ENCODE results near the gene ERBB4.

ERBB4 gene

DNA sequence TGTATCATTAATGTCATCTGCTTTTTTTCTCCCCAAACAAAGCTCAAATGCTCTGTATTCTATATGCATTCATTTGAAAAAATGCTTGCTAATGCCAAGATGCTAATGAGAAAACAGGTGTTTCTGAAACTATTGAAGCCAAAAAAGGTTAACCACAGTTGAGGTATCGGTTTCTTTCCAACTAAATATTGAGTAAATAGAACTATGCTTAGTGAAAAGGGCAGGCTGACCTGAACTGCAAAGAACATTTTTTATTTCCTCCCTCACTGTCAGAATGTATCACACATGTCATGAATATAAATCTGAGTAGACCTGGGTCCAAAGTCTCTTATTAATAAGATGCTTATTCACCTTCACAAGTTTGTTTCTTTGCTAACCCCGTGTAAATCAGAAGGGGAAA, 1115.6 kb downstream of the ERBB4 start:
- DNase-seq (ENCODE audit: low read depth in 3 of 3): no peak

GRCh38 chr2:211417544-211417943, 1121.1 kb downstream of the ERBB4 start:
- no peak for DNase-seq (ENCODE audit: low read depth in 3 of 3)

- no peak for DNase-seq (ENCODE audit: low read depth in 3 of 3)
Measured at GRCh38 chr2:211416373-211416772, 1122.2 kb downstream of the ERBB4 start.

GRCh38 chr2:211413746-211414145, 1124.9 kb downstream of the ERBB4 start:
- DNase-seq (ENCODE audit: low read depth in 3 of 3): no peak

DNA sequence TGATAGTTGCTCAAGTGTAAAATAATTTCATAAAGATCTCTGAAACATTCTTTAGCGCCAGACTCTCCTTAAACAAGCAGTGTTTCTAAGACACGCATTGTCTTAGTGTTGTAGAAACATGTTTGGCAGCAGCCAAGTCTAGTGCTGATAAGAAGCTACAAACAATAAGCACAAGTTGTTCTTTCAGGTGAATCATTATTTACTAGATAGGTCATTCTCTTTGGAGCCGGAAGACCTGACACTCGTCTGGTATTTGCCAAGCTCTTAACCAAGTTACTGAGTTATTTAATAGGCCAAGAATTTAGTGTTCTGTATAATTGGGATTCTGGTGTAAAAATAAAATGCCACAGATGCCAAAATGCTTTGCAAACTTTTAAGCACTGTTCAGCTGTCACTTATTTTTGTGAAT, 1130.1 kb downstream of the ERBB4 start:
- no peak for DNase-seq (ENCODE audit: low read depth in 3 of 3)

GRCh38 chr2:211407076-211407475, 1131.5 kb downstream of the ERBB4 start:
- no peak for DNase-seq (ENCODE audit: low read depth in 3 of 3)

- DNase-seq (ENCODE audit: low read depth in 3 of 3): no peak
Measured at GRCh38 chr2:211405036-211405435, 1133.6 kb downstream of the ERBB4 start.

DNA sequence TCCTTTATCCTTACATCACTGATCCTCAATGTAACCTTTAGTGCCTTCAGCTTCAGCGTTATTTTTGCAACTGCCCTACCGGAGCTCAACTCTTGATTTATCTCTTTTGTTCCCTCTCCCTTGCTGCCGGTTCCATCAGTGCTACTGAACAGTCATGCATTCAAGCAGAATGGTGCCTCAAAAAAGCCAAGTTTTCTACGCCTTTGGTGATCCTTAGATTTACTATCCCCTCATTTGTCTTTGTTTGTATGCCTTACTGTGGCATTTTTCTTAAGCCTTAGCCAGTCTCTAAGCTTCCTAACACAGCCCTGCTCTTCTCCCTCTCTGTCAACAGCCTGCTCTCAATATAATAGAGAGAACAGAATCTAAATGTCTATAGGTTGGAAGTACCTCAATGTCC, 1134.5 kb downstream of the ERBB4 start:
- no peak for DNase-seq (ENCODE audit: low read depth in 3 of 3)

GRCh38 chr2:211401328-211401727, 1137.3 kb downstream of the ERBB4 start:
- DNase-seq (ENCODE audit: low read depth in 3 of 3): no peak

GRCh38 chr2:211397764-211398163, 1140.8 kb downstream of the ERBB4 start:
- DNase-seq (ENCODE audit: low read depth in 3 of 3): no peak

GRCh38 chr2:211396815-211397214, 1141.8 kb downstream of the ERBB4 start:
- no peak for DNase-seq (ENCODE audit: low read depth in 3 of 3)

- DNase-seq (ENCODE audit: low read depth in 3 of 3): no peak
Measured at GRCh38 chr2:211391189-211391567, 1147.4 kb downstream of the ERBB4 start.

DNA sequence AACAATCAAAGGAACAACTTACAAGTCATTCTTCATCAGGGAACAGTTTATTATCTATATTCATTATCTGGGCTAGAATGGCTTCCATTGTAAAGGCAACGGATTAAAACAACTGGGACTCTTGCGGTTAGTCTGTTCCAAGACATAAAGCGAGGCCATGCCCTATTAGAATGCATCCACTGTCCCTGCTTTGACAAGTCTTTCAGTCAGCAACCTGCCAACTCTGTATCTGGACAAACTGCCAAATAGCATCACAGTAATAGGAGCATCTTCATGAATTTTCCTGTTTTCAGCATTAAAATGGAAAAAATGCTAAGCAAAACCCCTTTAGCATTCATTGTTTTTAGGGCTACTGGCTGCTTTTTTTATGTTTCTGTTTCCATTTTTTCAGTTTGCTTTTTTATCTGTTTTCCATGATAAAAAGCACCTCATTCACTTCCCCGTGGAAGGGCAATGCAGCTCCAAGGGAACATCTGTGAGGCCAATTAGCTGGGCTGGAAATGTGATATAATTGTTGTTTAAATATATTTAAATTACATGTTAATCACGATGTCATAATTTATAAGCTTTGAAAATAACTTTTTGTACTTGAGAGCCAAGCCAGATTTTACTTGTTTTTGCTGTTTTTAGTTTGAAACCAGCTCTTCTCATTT, 1147.9 kb downstream of the ERBB4 start:
- DNase-seq (ENCODE audit: low read depth in 3 of 3): no peak

DNA sequence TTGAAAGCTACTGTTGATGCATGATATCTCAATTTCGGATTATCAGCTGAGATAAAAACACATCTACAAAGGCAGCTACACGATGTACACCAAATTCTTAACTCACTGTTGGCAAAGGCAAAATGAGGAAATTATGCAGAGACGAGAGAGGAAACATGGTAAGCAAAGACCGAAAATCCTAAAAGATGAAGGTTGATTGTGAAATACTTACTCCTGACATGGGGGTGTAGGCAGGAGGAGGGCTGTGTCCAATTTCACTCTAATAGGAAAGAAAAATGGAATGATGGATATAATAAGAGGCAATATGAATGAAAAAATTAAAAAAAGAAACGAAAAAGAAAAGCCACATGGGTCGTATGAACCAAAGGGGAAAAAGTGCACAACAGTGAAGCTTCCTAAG, 1150.9 kb downstream of the ERBB4 start:
- no peak for DNase-seq (ENCODE audit: low read depth in 3 of 3)

DNA sequence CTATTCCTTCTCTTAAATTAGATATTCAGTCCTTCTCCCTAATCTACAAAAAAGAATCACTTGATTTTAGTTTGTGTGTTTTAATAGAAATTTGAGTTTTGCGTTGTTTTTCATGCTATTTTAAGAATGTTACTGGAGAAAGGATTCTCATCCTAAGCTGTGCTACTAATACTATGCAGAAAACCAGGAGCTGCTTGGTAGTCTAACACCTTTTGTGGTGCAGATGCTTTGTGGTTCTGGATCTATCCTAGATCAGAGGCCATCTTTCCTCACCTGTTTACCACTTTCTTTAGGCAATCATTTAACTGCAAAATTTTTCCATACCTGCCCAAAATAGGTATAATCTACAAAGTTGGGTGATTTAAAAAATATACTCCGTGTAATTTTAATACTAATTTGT, 1158.6 kb downstream of the ERBB4 start:
- no peak for DNase-seq (ENCODE audit: low read depth in 3 of 3)

GRCh38 chr2:211376410-211376809, 1162.2 kb downstream of the ERBB4 start:
- no peak for DNase-seq (ENCODE audit: low read depth in 3 of 3)

GRCh38 chr2:211373203-211373602, 1165.4 kb downstream of the ERBB4 start:
- DNase-seq (ENCODE audit: low read depth in 3 of 3): no peak

DNA sequence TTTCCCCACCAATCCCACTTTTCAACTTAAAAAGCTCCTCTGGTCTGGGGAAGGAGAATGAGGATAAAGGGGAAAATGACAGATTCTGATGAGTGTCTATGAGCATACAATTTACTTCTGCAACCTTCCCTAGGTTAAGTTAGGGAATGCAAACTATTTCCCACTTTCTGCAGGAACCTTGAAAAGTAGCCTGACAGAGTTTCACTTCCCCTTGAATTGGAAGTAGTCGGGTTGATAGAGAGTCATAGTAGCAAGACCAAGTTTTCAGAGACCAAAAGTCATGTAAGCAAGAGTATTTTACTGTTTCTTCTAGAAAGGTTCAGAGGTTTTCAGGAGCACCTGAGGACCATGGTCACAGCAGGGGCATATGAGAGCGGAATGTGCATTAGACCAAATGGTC, 1167.1 kb downstream of the ERBB4 start:
- DNase-seq (ENCODE audit: low read depth in 3 of 3): no peak

DNA sequence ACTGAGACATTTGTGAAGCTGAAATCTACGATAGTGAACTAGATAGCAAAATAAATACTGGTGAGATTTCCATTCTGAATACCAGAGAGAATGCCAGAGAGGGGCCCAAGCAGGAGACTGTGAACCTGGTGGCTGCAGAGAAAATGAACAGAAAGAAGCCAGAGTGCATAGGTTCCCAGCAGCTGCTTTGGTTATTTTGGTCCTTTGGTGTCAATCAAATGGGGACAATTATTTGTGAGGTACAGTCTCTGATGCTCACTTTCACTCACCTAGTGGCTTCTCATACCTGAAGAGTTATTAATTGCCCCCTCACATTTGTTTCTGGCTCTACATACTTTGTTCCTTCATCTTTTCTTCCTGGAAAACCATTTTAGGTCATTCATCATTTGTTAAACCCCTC, 1170.1 kb downstream of the ERBB4 start:
- DNase-seq (ENCODE audit: low read depth in 3 of 3): no peak

- no peak for DNase-seq (ENCODE audit: low read depth in 3 of 3)
Measured at GRCh38 chr2:211367711-211368110, 1170.9 kb downstream of the ERBB4 start.

GRCh38 chr2:211367293-211367692, 1171.3 kb downstream of the ERBB4 start:
- no peak for DNase-seq (ENCODE audit: low read depth in 3 of 3)

DNA sequence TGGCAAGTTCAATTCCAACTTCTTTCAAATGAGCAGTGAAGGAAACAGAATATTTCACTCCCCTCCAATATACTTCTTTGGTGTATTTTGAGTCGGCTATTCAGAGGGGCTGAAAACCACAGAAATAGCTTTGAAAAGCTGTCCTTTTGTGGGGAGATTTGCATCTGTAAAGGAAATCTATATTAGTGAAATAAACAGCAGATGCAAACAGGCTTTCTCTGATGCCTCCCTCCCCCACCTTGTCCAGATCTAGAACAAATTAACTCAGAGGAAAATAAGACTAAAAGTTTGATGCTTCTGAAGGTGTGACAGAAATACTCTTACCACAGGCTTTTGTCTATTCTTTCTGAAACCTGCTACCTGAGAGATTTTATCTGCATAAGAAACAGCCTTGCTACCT, 1173.7 kb downstream of the ERBB4 start:
- no peak for DNase-seq (ENCODE audit: low read depth in 3 of 3)

GRCh38 chr2:211361383-211361782, 1177.2 kb downstream of the ERBB4 start:
- no peak for DNase-seq (ENCODE audit: low read depth in 3 of 3)

DNA sequence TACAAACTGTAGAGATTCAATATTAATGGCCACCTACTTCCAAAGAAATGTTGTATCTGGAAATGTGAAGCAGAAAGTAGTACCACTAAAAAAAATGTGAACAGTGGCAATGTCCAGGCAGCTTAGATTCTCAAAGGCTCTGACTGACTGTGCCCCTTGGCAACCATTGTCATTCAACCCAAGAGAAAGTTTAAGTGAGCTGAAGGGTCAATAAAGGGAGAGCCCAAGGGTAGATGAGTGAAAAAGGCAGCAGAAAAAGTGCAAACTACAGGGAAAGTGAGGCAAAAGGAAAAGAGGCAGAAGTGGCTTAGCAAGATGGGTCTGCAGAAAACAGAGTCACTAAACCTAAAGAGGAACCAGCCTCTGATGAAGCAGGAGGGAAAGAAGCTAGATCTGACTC, 1179.3 kb downstream of the ERBB4 start:
- DNase-seq (ENCODE audit: low read depth in 3 of 3): no peak

Data from stimulated activated CD4-positive, alpha-beta T cell treated with anti-CD3 and anti-CD28 coated beads, TNF-alpha, amount 100 ng/mL, for 4 hours (primary cell).